ENCODE results near the gene TLK2. TPM values are rescaled to one million over a fixed set of nuclear protein-coding genes. Genes with fewer than 3 reads are reported as not detected.
"Not testable (repeated sequence)": the region's sequence is repeated elsewhere in the genome, so short reads cannot be mapped to it uniquely, and the experiment has no call there.

The TLK2 gene
- total and polyA plus RNA-seq, 2 donors (not counting 3 experiments of a cell fraction or from before 2014, with no cell fraction given) = 30.7 to 40.7 TPM

- H3K9me3 ChIP-seq (replicated peaks; ENCODE audit: control insufficient read depth, insufficient read depth, low read length); H4K20me1 ChIP-seq (replicated peaks; ENCODE audit: control insufficient read depth, extremely low read depth, insufficient read depth, low read length); H3K27me3 ChIP-seq (ENCODE audit: control insufficient read depth in 2 of 2, insufficient read depth in 2 of 2, low read length in 2 of 2); H2AFZ ChIP-seq (ENCODE audit: low read depth, low read length); H3K4me3 ChIP-seq (replicated peaks in 1 of 3; ENCODE audit: insufficient read depth in 1 of 3, low read depth in 1 of 3, low read length in 3 of 3); H3K4me2 ChIP-seq (ENCODE audit: insufficient read depth, low read length); H3K9ac ChIP-seq (replicated peaks; ENCODE audit: extremely low read depth, insufficient read depth, low read length); intact Hi-C loops (cut with micrococcal nuclease); H3K36me3 ChIP-seq (ENCODE audit: control insufficient read depth in 2 of 2, extremely low read depth in 1 of 2, insufficient read depth in 2 of 2, low read length in 2 of 2); dilution Hi-C loops (cut with MboI; ENCODE audit: extremely low pct_ligation_motif_present, low sequenced_read_pairs); H3K27ac ChIP-seq (ENCODE audit: insufficient read depth, low read depth, low read length); H3K9me1 ChIP-seq (replicated peaks; ENCODE audit: control insufficient read depth, extremely low read depth, insufficient read depth, low read length); H3K4me1 ChIP-seq (ENCODE audit: control insufficient read depth, extremely low read depth, insufficient read depth, low read length); CTCF ChIA-PET; BruUV-seq (replicated peaks); POLR2A ChIA-PET; H3K79me2 ChIP-seq (ENCODE audit: control insufficient read depth, insufficient read depth, low read length); DNase-seq (ENCODE audit: low read depth, low spot score): not testable (repeated sequence)
- peak; percentile 21 for FAIRE-seq
These were observed 26.4 kb upstream of the TLK2 start for GRCh38 chr17:62452195-62452594.

GRCh38 chr17:62453041-62453440 is 25.6 kb upstream of the TLK2 start:
- H3K9me1 ChIP-seq (replicated peaks; ENCODE audit: control insufficient read depth, extremely low read depth, insufficient read depth, low read length); H3K4me2 ChIP-seq (ENCODE audit: insufficient read depth, low read length); H3K27ac ChIP-seq (ENCODE audit: insufficient read depth, low read depth, low read length); H3K79me2 ChIP-seq (ENCODE audit: control insufficient read depth, insufficient read depth, low read length); DNase-seq (ENCODE audit: low read depth, low spot score); H3K4me1 ChIP-seq (ENCODE audit: control insufficient read depth, extremely low read depth, insufficient read depth, low read length); BruUV-seq (replicated peaks); H3K9me3 ChIP-seq (replicated peaks; ENCODE audit: control insufficient read depth, insufficient read depth, low read length); H4K20me1 ChIP-seq (replicated peaks; ENCODE audit: control insufficient read depth, extremely low read depth, insufficient read depth, low read length); POLR2A ChIA-PET; H3K9ac ChIP-seq (replicated peaks; ENCODE audit: extremely low read depth, insufficient read depth, low read length); H3K36me3 ChIP-seq (ENCODE audit: control insufficient read depth in 2 of 2, extremely low read depth in 1 of 2, insufficient read depth in 2 of 2, low read length in 2 of 2); intact Hi-C loops (cut with micrococcal nuclease); FAIRE-seq; H2AFZ ChIP-seq (ENCODE audit: low read depth, low read length); dilution Hi-C loops (cut with MboI; ENCODE audit: extremely low pct_ligation_motif_present, low sequenced_read_pairs); H3K27me3 ChIP-seq (ENCODE audit: control insufficient read depth in 2 of 2, insufficient read depth in 2 of 2, low read length in 2 of 2); CTCF ChIA-PET; H3K4me3 ChIP-seq (replicated peaks in 1 of 3; ENCODE audit: insufficient read depth in 1 of 3, low read depth in 1 of 3, low read length in 3 of 3): not testable (repeated sequence)

- H3K4me2 ChIP-seq (ENCODE audit: insufficient read depth, low read length); CTCF ChIA-PET; DNase-seq (ENCODE audit: low read depth, low spot score); H3K27ac ChIP-seq (ENCODE audit: insufficient read depth, low read depth, low read length); intact Hi-C loops (cut with micrococcal nuclease); H3K4me3 ChIP-seq (replicated peaks in 1 of 3; ENCODE audit: insufficient read depth in 1 of 3, low read depth in 1 of 3, low read length in 3 of 3); H3K9ac ChIP-seq (replicated peaks; ENCODE audit: extremely low read depth, insufficient read depth, low read length); H3K9me1 ChIP-seq (replicated peaks; ENCODE audit: control insufficient read depth, extremely low read depth, insufficient read depth, low read length); FAIRE-seq; dilution Hi-C loops (cut with MboI; ENCODE audit: extremely low pct_ligation_motif_present, low sequenced_read_pairs); H2AFZ ChIP-seq (ENCODE audit: low read depth, low read length); H3K9me3 ChIP-seq (replicated peaks; ENCODE audit: control insufficient read depth, insufficient read depth, low read length); H3K4me1 ChIP-seq (ENCODE audit: control insufficient read depth, extremely low read depth, insufficient read depth, low read length); H3K79me2 ChIP-seq (ENCODE audit: control insufficient read depth, insufficient read depth, low read length); BruUV-seq (replicated peaks); H4K20me1 ChIP-seq (replicated peaks; ENCODE audit: control insufficient read depth, extremely low read depth, insufficient read depth, low read length); H3K36me3 ChIP-seq (ENCODE audit: control insufficient read depth in 2 of 2, extremely low read depth in 1 of 2, insufficient read depth in 2 of 2, low read length in 2 of 2); POLR2A ChIA-PET; H3K27me3 ChIP-seq (ENCODE audit: control insufficient read depth in 2 of 2, insufficient read depth in 2 of 2, low read length in 2 of 2): not testable (repeated sequence)
These were observed 25.0 kb upstream of the TLK2 start for GRCh38 chr17:62453656-62454055.

GRCh38 chr17:62454111-62454510 is 24.5 kb upstream of the TLK2 start:
- H3K9ac ChIP-seq (replicated peaks; ENCODE audit: extremely low read depth, insufficient read depth, low read length); H3K9me3 ChIP-seq (replicated peaks; ENCODE audit: control insufficient read depth, insufficient read depth, low read length); BruUV-seq (replicated peaks); dilution Hi-C loops (cut with MboI; ENCODE audit: extremely low pct_ligation_motif_present, low sequenced_read_pairs); CTCF ChIA-PET; H3K27me3 ChIP-seq (ENCODE audit: control insufficient read depth in 2 of 2, insufficient read depth in 2 of 2, low read length in 2 of 2); FAIRE-seq; H3K9me1 ChIP-seq (replicated peaks; ENCODE audit: control insufficient read depth, extremely low read depth, insufficient read depth, low read length); H3K27ac ChIP-seq (ENCODE audit: insufficient read depth, low read depth, low read length); intact Hi-C loops (cut with micrococcal nuclease); H3K36me3 ChIP-seq (ENCODE audit: control insufficient read depth in 2 of 2, extremely low read depth in 1 of 2, insufficient read depth in 2 of 2, low read length in 2 of 2); H3K79me2 ChIP-seq (ENCODE audit: control insufficient read depth, insufficient read depth, low read length); POLR2A ChIA-PET; H3K4me1 ChIP-seq (ENCODE audit: control insufficient read depth, extremely low read depth, insufficient read depth, low read length); DNase-seq (ENCODE audit: low read depth, low spot score); H4K20me1 ChIP-seq (replicated peaks; ENCODE audit: control insufficient read depth, extremely low read depth, insufficient read depth, low read length); H2AFZ ChIP-seq (ENCODE audit: low read depth, low read length); H3K4me2 ChIP-seq (ENCODE audit: insufficient read depth, low read length); H3K4me3 ChIP-seq (replicated peaks in 1 of 3; ENCODE audit: insufficient read depth in 1 of 3, low read depth in 1 of 3, low read length in 3 of 3): not testable (repeated sequence)

Data from endothelial cell of umbilical vein (primary cell).